SU-DHL-6 (cell line): Measurements from ENCODE around the gene SLC11A2.
A peak's percentile ranks its signal among the peaks of the same experiment; 100 is the strongest.

Experiments used
- H2AFZ ChIP-seq: fragments of 200-600 bp; sonication (generic); 2 replicates; pipeline ENCODE4 v1.6.1; 2014; ENCODE audit warnings: low read depth, mild to moderate bottlenecking, moderate library complexity, mixed read lengths, antibody characterized with exemption, low read length; ENCODE audit not compliant: severe bottlenecking
- H3F3A ChIP-seq: fragments of 200-600 bp; shearing (Covaris generic); 2 replicates; pipeline ENCODE4 v1.6.0; 2016; ENCODE audit warnings: antibody characterized with exemption, mild to moderate bottlenecking; ENCODE audit not compliant: insufficient read depth
- H3K27ac ChIP-seq: fragments of 200-600 bp; sonication (generic); 2 replicates; pipeline ENCODE4 v1.5.1; 2016; ENCODE audit warnings: low read depth, mild to moderate bottlenecking, low read length, moderate library complexity, mixed read lengths
- H3K27me3 ChIP-seq: fragments of 200-600 bp; sonication (generic), shearing (Covaris generic); 2 replicates; pipeline ENCODE4 v1.6.0; 2014; ENCODE audit warnings: mild to moderate bottlenecking, low read length
- H3K36me3 ChIP-seq: fragments of 200-600 bp; sonication (generic); 2 replicates; pipeline ENCODE4 v1.6.1; 2014; ENCODE audit warnings: mild to moderate bottlenecking, low read length, mixed read lengths
- H3K4me2 ChIP-seq: fragments of 300-600, 200-600 bp; shearing (Covaris generic), sonication (generic); 2 replicates; pipeline ENCODE4 v1.6.0; 2014; ENCODE audit warnings: low read length, low read depth, mild to moderate bottlenecking; ENCODE audit not compliant: poor library complexity, severe bottlenecking
- H3K4me3 ChIP-seq: fragments of 200-600 bp; sonication (generic); 2 replicates; pipeline ENCODE4 v1.5.1; 2014; ENCODE audit warnings: antibody characterized with exemption, low read length, mild to moderate bottlenecking, mixed read lengths; ENCODE audit not compliant: insufficient read depth, poor library complexity, severe bottlenecking
- H3K79me2 ChIP-seq: fragments of 200-600 bp; sonication (generic); 2 replicates; pipeline ENCODE4 v1.6.1; 2014; ENCODE audit warnings: mild to moderate bottlenecking, low read length, moderate library complexity; ENCODE audit not compliant: insufficient read depth
- H3K9ac ChIP-seq: fragments of 200-600 bp; sonication (generic); 2 replicates; pipeline ENCODE4 v1.7.0; 2014; ENCODE audit warnings: mild to moderate bottlenecking, low read length
- H3K9me2 ChIP-seq: fragments of 200-600 bp; sonication (generic); replicated peaks from 2 replicates; pipeline ENCODE4 v1.6.1; 2014; ENCODE audit warnings: low read length; ENCODE audit not compliant: insufficient read depth
- H3K9me3 ChIP-seq: fragments of 200-600 bp; sonication (generic); 2 replicates; pipeline ENCODE4 v1.6.1; 2014; ENCODE audit warnings: low read length, mixed read lengths; ENCODE audit not compliant: insufficient read depth
- H4K20me1 ChIP-seq: fragments of 200-600 bp; sonication (generic); 2 replicates; pipeline ENCODE4 v1.6.1; 2014; ENCODE audit warnings: low read depth, mild to moderate bottlenecking, antibody characterized with exemption, low read length, moderate library complexity, mixed read lengths
- EZH2phosphoT487 ChIP-seq: fragments of 200-600 bp; sonication (generic), shearing (Covaris generic); conservative IDR thresholded peaks from 2 replicates; pipeline ENCODE4 v1.6.1; 2018; ENCODE audit warnings: mild to moderate bottlenecking, antibody characterized with exemption, low read length, moderate library complexity, mixed read lengths
- TF ChIP-seq, protein P1 (sequence below): fragments of 200-600 bp; sonication (generic); IDR thresholded peaks from one replicate; pipeline ENCODE4 v1.5.1; 2017; ENCODE audit warnings: antibody characterized with exemption, mild to moderate bottlenecking, low read length, moderate library complexity; ENCODE audit not compliant: insufficient read depth, poor library complexity, severe bottlenecking

Gene SLC11A2

DNA sequence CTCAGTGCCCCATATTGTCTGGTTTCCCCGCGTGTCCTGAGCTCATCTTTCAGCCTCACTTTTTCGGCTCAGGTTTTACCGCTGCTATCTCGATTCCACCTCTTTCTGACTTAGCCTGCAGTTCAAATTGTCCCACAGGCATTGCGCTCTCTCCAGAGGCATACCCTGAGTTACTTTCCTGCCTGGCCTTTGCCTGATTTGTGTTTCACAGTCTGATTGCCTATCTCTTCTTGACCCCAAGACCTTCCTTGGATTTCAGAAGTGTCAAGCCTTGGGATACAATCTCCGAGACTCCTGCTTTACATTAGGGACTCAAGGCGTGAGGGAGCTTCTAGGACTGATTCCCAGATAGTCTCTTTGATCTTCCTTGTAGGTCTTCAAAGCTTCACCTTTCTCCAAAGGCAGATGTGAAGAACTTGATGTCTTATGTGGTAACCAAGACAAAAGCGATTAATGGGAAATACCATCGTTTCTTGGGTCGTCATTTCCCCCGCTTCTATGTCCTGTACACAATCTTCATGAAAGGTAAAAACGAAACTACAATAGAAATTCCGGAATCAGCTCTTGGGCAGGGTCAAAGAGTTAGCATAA, 22.6 kb upstream of the SLC11A2 start:
- Histone ChIP-seq H3K9ac (peak overlapping the region; percentile 85), H3K79me2 (peaks cover 19% of the 10 kb centered on the region), H2AFZ (peak overlapping the region; percentile 56), H3K4me3 (peak overlapping the region; percentile 78), H3K4me2 (peak overlapping the region; percentile 93), H3K9me2 (no peaks in the 10 kb centered on the region), H3K9me3 (no peaks in the 10 kb centered on the region), H4K20me1 (no peaks in the 10 kb centered on the region), H3K36me3 (peaks cover 7% of the 10 kb centered on the region; the same call in 1 of the 2 replicates), H3K27me3 (no peaks in the 10 kb centered on the region), H3K27ac (peak overlapping the region; percentile 51), H3F3A (no peaks in the 10 kb centered on the region)
- TF ChIP-seq EZH2phosphoT487 = no peak
- TF ChIP-seq, protein P1, sequence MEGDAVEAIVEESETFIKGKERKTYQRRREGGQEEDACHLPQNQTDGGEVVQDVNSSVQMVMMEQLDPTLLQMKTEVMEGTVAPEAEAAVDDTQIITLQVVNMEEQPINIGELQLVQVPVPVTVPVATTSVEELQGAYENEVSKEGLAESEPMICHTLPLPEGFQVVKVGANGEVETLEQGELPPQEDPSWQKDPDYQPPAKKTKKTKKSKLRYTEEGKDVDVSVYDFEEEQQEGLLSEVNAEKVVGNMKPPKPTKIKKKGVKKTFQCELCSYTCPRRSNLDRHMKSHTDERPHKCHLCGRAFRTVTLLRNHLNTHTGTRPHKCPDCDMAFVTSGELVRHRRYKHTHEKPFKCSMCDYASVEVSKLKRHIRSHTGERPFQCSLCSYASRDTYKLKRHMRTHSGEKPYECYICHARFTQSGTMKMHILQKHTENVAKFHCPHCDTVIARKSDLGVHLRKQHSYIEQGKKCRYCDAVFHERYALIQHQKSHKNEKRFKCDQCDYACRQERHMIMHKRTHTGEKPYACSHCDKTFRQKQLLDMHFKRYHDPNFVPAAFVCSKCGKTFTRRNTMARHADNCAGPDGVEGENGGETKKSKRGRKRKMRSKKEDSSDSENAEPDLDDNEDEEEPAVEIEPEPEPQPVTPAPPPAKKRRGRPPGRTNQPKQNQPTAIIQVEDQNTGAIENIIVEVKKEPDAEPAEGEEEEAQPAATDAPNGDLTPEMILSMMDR = no peak

DNA sequence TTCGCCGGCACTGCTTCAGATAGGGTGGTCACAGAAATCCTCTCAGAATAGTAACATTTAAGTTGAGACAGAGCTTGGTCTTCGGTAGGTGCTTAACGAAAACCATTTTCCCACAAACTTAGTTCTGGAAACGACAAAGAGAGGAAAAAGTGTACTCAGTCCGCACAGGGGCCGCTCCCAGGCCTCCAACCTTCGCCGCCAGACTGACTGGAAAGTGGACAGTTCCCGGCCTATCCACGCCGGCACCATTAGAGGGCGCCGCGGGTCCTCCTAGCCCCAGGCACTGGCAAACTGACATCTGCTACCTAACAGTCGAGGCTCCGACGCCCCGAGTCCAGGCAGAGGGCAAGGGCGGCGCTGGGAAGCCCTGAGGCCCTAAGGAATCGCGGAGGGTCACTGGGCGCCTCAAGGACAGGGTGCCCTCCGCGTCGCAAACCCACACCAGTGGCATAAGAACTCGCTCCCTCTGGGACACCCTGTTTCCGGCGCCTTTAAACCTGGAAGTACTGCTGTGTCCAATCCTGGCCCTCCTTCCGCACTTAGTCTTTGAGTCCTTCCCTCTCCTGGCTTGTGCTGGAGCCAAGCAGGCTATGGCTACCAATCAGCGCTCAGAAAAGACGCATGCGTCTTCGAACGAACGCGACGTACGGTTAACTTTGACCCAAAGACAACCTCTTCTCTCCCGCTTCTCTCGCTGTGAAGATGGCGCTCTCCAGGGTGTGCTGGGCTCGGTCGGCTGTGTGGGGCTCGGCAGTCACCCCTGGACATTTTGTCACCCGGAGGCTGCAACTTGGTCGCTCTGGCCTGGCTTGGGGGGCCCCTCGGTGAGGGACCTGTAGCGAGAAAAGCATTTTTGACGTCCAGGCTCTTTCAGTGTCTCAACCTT, 21.7 kb upstream of the SLC11A2 start, which contains the start of gene LETMD1:
Gene LETMD1, plus strand, starts transcription at position 673 of the 886 bp plus-strand sequence. Its CDS starts 30 bp downstream, at position 703.
- no peaks in the 10 kb centered on the region for H3K9me2 ChIP-seq
- peak within 1 kb of the TSS; percentile 52 for H3K27ac ChIP-seq
- H2AFZ ChIP-seq = peak within 1 kb of the TSS; percentile 56
- peak within 1 kb of the TSS; percentile 78 for H3K4me3 ChIP-seq
- peaks cover 7% of the 10 kb centered on the region; the same call in 1 of the 2 replicates for H3K36me3 ChIP-seq
- H4K20me1 ChIP-seq = no peaks in the 10 kb centered on the region
- no peaks in the 10 kb centered on the region for H3K27me3 ChIP-seq
- H3K4me2 ChIP-seq = peak within 1 kb of the TSS; percentile 93
- TF ChIP-seq EZH2phosphoT487 = no peak
- TF ChIP-seq, protein P1 = peak; percentile 97
- peak within 1 kb of the TSS; percentile 85 for H3K9ac ChIP-seq
- H3K79me2 ChIP-seq = peaks cover 19% of the 10 kb centered on the region
- H3F3A ChIP-seq = no peaks in the 10 kb centered on the region
- H3K9me3 ChIP-seq = no peaks in the 10 kb centered on the region

DNA sequence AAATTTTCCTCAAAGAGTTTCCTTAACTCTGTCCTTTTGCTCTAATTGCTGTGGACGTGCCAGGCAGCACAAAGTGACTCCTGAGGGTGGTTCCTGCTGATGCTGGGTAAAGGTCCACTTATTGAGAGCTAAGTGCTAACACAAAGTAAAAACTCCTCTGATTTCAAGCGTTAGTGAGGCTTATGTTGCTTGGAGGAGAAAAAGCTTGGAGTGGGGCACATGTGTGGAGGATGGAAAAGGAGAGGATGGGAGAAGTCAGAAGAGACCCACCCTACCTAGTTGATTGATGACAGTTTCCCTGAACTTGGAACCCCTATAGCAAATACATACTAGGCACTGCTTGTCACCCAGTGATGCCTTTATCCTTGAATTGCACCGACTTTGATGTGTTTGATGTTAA, 10.1 kb upstream of the SLC11A2 start:
- no peak overlapping the region for H3K9ac ChIP-seq
- H3K36me3 ChIP-seq = no peaks in the 10 kb centered on the region
- H3K9me3 ChIP-seq = no peaks in the 10 kb centered on the region
- TF ChIP-seq, protein P1 = no peak
- TF ChIP-seq EZH2phosphoT487 = no peak
- no peak overlapping the region for H2AFZ ChIP-seq
- H3F3A ChIP-seq = no peaks in the 10 kb centered on the region
- H3K4me2 ChIP-seq = no peak overlapping the region
- no peaks in the 10 kb centered on the region for H4K20me1 ChIP-seq
- no peak overlapping the region for H3K4me3 ChIP-seq
- H3K27me3 ChIP-seq = no peaks in the 10 kb centered on the region
- no peaks in the 10 kb centered on the region for H3K9me2 ChIP-seq
- H3K27ac ChIP-seq = no peak overlapping the region
- H3K79me2 ChIP-seq = no peaks in the 10 kb centered on the region
